HG02678 (cell line): ENCODE data around the gene ADRA2C.

Experiments used
- ATAC-seq: cut with Tn5 transposase; IDR thresholded peaks from one replicate; pipeline ENCODE4 v1.9.1; 2021; ENCODE audit warnings: mild to moderate bottlenecking, moderate library complexity; ENCODE audit not compliant: unreplicated experiment

ADRA2C gene

GRCh38 chr4:3756343-3757059 is 9.7 kb upstream of the ADRA2C start:
- no peak for ATAC-seq

GRCh38 chr4:3759236-3759635 is 6.9 kb upstream of the ADRA2C start:
- ATAC-seq = no peak

- ATAC-seq = no peak
Measured at GRCh38 chr4:3760346-3760745, 5.8 kb upstream of the ADRA2C start.

- ATAC-seq = no peak
Measured at GRCh38 chr4:3760841-3761240, 5.3 kb upstream of the ADRA2C start.

- ATAC-seq = no peak
Measured at GRCh38 chr4:3762264-3762663, 3.9 kb upstream of the ADRA2C start.

- ATAC-seq = no peak
Measured at GRCh38 chr4:3762753-3763549, 3.2 kb upstream of the ADRA2C start.

- no peak for ATAC-seq
Measured at GRCh38 chr4:3765271-3766035, 732 bp upstream of the ADRA2C start.

GRCh38 chr4:3766785-3767569 is 792 bp downstream of the ADRA2C start:
- ATAC-seq = no peak

- ATAC-seq = no peak
Measured at GRCh38 chr4:3767570-3768288, 1.5 kb downstream of the ADRA2C start.

- ATAC-seq = no peak
Measured at GRCh38 chr4:3768842-3769641, 2.9 kb downstream of the ADRA2C start.

- ATAC-seq = no peak
Measured at GRCh38 chr4:3769642-3770184, 3.5 kb downstream of the ADRA2C start.

GRCh38 chr4:3770323-3771163 is 4.4 kb downstream of the ADRA2C start:
- ATAC-seq = no peak

- no peak for ATAC-seq
Measured at GRCh38 chr4:3771164-3771809, 5.1 kb downstream of the ADRA2C start.

- no peak for ATAC-seq
Measured at GRCh38 chr4:3771939-3772495, 5.8 kb downstream of the ADRA2C start.

- no peak for ATAC-seq
Measured at GRCh38 chr4:3772632-3773031, 6.4 kb downstream of the ADRA2C start.

- ATAC-seq = no peak
Measured at GRCh38 chr4:3773552-3774001, 7.4 kb downstream of the ADRA2C start.

- no peak for ATAC-seq
Measured at GRCh38 chr4:3774253-3774883, 8.2 kb downstream of the ADRA2C start.
